GM12891 (cell line): Measurements from ENCODE around the gene OGG1.

Experiments
- PAX5 ChIP-seq: IDR thresholded peaks from 2 replicates; pipeline ENCODE4 v1.6.1; 2011; ENCODE audit warnings: low read length, moderate library complexity, mild to moderate bottlenecking; ENCODE audit not compliant: insufficient read depth, severe bottlenecking
- POLR2A ChIP-seq: IDR thresholded peaks from 2 replicates; pipeline ENCODE4 v1.6.1; 2011; ENCODE audit warnings: low read depth, low read length, control low read depth
- POLR2AphosphoS5 ChIP-seq: IDR thresholded peaks from 2 replicates; pipeline ENCODE4 v1.6.1; 2011; ENCODE audit warnings: low read depth, low read length, control low read depth
- POU2F2 ChIP-seq: IDR thresholded peaks from 2 replicates; pipeline ENCODE4 v1.6.1; 2011; ENCODE audit warnings: low read depth, mild to moderate bottlenecking, control low read depth, low read length, moderate library complexity
- SPI1 ChIP-seq: IDR thresholded peaks from 2 replicates; pipeline ENCODE4 v1.6.1; 2011; ENCODE audit warnings: low read depth, low read length, control low read depth
- TAF1 ChIP-seq: IDR thresholded peaks from 2 replicates; pipeline ENCODE4 v1.6.1; 2011; ENCODE audit warnings: low read depth, low read length, control low read depth

DNA sequence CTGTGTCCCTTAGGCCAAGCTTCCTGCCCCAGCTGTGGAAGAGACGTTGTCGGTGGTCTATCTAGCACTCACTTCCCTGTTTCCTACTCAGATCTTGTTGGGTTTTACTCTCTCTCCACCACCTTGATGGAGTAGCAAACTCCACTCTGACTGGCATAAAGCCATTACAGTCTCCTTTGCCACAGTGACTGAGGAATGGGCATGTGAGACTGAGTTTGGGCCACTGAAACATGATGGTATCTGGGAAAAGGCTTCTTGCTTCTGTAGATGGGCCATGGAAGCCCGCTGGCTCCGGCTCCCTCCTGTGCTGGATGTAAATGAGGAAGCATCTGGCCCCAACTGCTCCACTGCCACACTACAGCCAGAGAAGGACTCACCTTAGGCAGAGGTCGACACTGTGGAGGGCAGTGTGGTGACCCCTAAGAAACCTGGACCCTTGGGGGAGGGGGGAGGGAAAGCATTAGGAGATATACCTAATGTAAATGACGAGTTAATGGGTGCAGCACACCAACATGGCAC, 29.4 kb downstream of the OGG1 start:
- TF ChIP-seq TAF1 (no peak), POLR2AphosphoS5 (no peak), PAX5 (no peak), POLR2A (no peak), POU2F2 (no peak), SPI1 (peak; percentile 23; the same call in 1 of the 2 replicates)
